Adrenal gland (tissue), 12 donors: Measurements from ENCODE around the gene AUTS2. TPM values are rescaled to one million over a fixed set of nuclear protein-coding genes. Genes with fewer than 3 reads are reported as not detected.

ENCODE experiments used
- DNase-seq, 7 donors: peaks; one replicate each; pipeline ENCODE4 v3.0.0-alpha.2; 2019 to 2020
- H3K27ac ChIP-seq, 5 donors: fragments of 200-600 bp; sonication (generic) in 4 of 5; 1 replicate in 3 of 5; 2 replicates in 2 of 5; pipeline versions ENCODE4 v1.5.1 to v1.8.0; 2016 to 2020; ENCODE audit warnings: mild to moderate bottlenecking in 1 of 5
- H3K27me3 ChIP-seq: fragments of 200-600 bp; 2 replicates; pipeline ENCODE4 v1.8.0; 2021
- H3K36me3 ChIP-seq, 2 donors: fragments of 200-600 bp; replicated peaks in 1 of 2; 1 replicate in 1 of 2; 2 replicates in 1 of 2; pipeline versions ENCODE4 v1.5.1 to v1.8.0; 2018 to 2022
- H3K4me1 ChIP-seq, 2 donors: fragments of 200-600 bp; replicated peaks in 1 of 2; 1 replicate in 1 of 2; 2 replicates in 1 of 2; pipeline versions ENCODE4 v1.5.1 to v1.8.0; 2018 to 2021
- H3K4me3 ChIP-seq, 4 donors: fragments of 200-600 bp; sonication (generic) in 3 of 4; one replicate each; pipeline ENCODE4 v1.5.1; 2016 to 2018
- H3K9me3 ChIP-seq, 3 donors: fragments of 200-600 bp; sonication (generic) in 1 of 3; replicated peaks in 1 of 3; 1 replicate in 2 of 3; 2 replicates in 1 of 3; pipeline versions ENCODE4 v1.5.1 to v1.8.0; 2016 to 2021
- POLR2A ChIP-seq, 2 donors: fragments of 450-650 bp; IDR thresholded peaks; one replicate each; pipeline ENCODE4 v1.6.1; 2017; ENCODE audit warnings: antibody characterized with exemption in 2 of 2, mild to moderate bottlenecking in 2 of 2, moderate library complexity in 1 of 2
- WGBS, 4 donors: extraction: QIAGEN DNeasy Blood & Tissue Kit in 2 of 4; methylation state at CpG; one replicate each; pipeline versions ENCODE4 v1.1.5 to v1.1.7; 2013 to 2017; 5-methylcytosine and 5-hydroxymethylcytosine counted together
- intact Hi-C, 2 donors: fragments of 100-400 bp; cut with DNase I; formaldehyde crosslinking; loops; one replicate each; pipeline versions ENCODE4 v1.14.1 to v1.15.0; 2022 to 2023
- polyA plus RNA-seq, 3 donors: library from polyadenylated mRNA; stranded (reverse); fragments of 200-250 nt in 2 of 3; fragments of 350-450 nt in 1 of 3; fragmentation: Illumina TruSeq in 1 of 3; extraction: RNeasy Lipid Tissue Mini Kit (QIAGEN cat#74804) in 1 of 3; gene quantifications; one replicate each; pipeline ENCODE4 v1.2.3, GENCODE V29; 2013 to 2014
- total RNA-seq, 9 donors: library from RNA; depleted of rRNA in 4 of 9; stranded (reverse); fragments of >200 nt in 4 of 9; fragments of 120-200 nt in 1 of 9; fragmentation: NEBNext Ultra II Directional in 1 of 9; extraction: Animal tissue kit (Norgen Biotek cat#: 25700) in 1 of 9; gene quantifications; one replicate each; pipeline versions ENCODE4 v1.1.0 to v1.2.4, GENCODE V29; 2013 to 2023
- TF ChIP-seq, protein P1 (sequence below), 6 experiments: fragments of 450-650 bp in 4 of 6; fragments of 200-600 bp in 2 of 6; sonication (generic) in 1 of 6; IDR thresholded peaks; 1 replicate in 5 of 6; 2 replicates in 1 of 6; pipeline versions ENCODE4 v1.5.1 to v1.8.0; 2016 to 2021; ENCODE audit warnings: antibody characterized with exemption in 6 of 6, mild to moderate bottlenecking in 2 of 6, moderate library complexity in 1 of 6
- donor health status: healthy with polysubstance abuse.
- donor health status: Bipolar disorder and iron deficiency.
- donor health status: DM: yes; HTN: yes; CAD: no.
- donor health status: DM: no; HTN: no; CAD: no.
- donor health status: DM: no; HTN: no; CAD: no.
- donor health status: DM: yes; HTN: yes; CAD: no.

Gene AUTS2
- total and polyA plus RNA-seq, 12 donors, result 6.4 to 44.0 (median 15.2) TPM

DNA sequence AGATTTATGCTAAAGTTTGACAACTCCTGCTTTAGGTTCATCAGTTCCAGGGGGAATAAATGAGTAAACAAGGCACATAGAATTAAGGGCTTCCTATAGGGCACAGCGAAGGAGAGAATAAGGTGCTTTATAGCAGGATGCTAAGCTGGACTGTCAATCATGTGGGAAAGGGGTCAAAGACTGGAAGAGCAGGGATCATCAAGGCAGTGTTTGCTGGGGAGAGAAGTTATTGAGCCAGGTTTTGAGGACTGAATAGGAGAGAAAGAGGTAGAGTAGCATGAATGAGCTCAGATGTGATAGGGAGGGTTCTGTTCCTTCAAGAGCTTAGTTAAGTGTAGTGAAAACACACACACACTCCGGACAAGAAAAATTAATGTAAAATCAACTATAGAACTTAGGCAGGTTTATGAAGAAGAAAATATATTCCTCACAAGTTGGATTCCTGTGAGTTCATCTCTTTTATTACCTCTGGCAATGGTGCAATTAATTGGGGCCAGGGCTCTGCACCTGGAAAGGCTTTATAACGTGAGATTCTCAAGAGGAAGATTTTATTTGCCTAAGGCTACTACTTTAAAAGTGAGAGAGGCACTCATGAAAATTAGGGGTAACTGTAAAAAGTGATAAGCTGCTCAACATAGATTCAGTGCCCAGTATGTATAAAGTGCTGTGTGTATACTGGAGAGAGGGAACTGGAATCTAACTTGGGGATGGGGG, 222.4 kb downstream of the AUTS2 start:
- WGBS, 4 donors, result 76 to 95% (median 86%) methylated on average over 3 of the region's 3 CpGs
- Histone ChIP-seq H3K4me1 (peaks cover 6 to 14% of the 10 kb centered on the region in 2 donors), H3K9me3 (no peaks in the 10 kb centered on the region), H3K36me3 (no peaks in the 10 kb centered on the region), H3K27ac (no peak overlapping the region), H3K27me3 (no peaks in the 10 kb centered on the region), H3K4me3 (no peak overlapping the region)
- intact Hi-C loops, result no loop called here
- no peak for DNase-seq
- TF ChIP-seq, protein P1, sequence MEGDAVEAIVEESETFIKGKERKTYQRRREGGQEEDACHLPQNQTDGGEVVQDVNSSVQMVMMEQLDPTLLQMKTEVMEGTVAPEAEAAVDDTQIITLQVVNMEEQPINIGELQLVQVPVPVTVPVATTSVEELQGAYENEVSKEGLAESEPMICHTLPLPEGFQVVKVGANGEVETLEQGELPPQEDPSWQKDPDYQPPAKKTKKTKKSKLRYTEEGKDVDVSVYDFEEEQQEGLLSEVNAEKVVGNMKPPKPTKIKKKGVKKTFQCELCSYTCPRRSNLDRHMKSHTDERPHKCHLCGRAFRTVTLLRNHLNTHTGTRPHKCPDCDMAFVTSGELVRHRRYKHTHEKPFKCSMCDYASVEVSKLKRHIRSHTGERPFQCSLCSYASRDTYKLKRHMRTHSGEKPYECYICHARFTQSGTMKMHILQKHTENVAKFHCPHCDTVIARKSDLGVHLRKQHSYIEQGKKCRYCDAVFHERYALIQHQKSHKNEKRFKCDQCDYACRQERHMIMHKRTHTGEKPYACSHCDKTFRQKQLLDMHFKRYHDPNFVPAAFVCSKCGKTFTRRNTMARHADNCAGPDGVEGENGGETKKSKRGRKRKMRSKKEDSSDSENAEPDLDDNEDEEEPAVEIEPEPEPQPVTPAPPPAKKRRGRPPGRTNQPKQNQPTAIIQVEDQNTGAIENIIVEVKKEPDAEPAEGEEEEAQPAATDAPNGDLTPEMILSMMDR (IDR thresholded peaks at IDR 0.05), result no peak
- TF ChIP-seq POLR2A (IDR thresholded peaks at IDR 0.05), result no peak

DNA sequence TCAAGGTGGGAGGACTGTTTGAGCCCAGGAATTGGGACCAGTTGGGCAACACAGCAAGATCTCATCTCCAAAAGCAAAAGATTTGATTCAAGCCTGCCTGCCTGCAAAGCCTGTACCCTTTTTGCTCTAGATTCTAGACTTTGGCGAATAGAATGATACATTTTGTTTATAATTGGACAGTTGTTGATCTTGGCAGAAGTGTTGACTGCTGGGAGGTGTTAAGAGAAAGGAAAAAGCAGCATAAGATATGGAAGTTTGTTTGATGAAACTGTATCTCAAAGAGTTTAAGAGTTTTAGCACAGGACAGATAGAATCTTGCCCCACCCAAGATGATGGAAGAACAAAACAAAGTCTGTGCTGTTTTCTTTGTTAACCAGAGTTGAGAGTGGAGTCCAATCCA, 224.1 kb downstream of the AUTS2 start:
- WGBS, 4 donors, result 71 to 85% (median 78%) methylated on average over 1 of the region's 1 CpG
- DNase-seq, result no peak
- Histone ChIP-seq H3K4me3 (no peak overlapping the region), H3K4me1 (peaks cover 6 to 15% of the 10 kb centered on the region in 2 donors), H3K27me3 (no peaks in the 10 kb centered on the region), H3K36me3 (no peaks in the 10 kb centered on the region), H3K27ac (no peak overlapping the region), H3K9me3 (no peaks in the 10 kb centered on the region)
- no peak for TF ChIP-seq POLR2A (IDR thresholded peaks at IDR 0.05)
- TF ChIP-seq, protein P1 (IDR thresholded peaks at IDR 0.05), result no peak
- intact Hi-C loops, result no loop called here

DNA sequence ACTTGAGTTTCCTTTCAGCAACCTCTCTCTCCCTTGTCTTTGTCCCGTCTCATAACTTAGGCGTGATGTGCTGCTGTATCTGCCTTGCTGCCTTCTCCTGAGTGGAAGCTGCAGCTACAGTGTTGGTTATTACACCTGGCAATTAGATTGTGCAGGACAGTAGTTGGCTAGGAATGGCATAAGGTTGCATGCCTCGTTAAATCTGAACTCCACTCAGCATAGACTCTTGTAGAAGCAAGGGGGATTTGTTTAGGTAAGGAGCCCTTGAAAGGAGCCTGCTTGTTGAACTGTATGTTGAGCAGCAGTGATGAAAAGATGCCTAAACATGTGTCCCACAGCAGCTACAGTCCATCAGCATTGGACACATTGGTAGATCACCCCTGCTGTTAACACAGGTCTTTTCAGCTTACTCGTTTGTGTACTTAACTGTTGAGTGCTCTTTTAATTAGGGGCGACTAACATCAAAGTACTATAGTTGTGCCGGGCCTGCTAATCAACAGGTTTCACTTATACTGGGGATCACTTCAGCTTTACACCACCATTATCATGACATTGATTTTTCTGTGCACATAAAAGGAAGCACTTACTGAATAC, 225.0 kb downstream of the AUTS2 start:
- intact Hi-C loops, result no loop called here
- 79 to 96% (median 93%) methylated on average over 6 of the region's 6 CpGs for WGBS, 4 donors
- H3K36me3 ChIP-seq, result no peaks in the 10 kb centered on the region
- no peak for DNase-seq
- peaks cover 6 to 15% of the 10 kb centered on the region in 2 donors for H3K4me1 ChIP-seq
- no peak for TF ChIP-seq POLR2A (IDR thresholded peaks at IDR 0.05)
- TF ChIP-seq, protein P1 (IDR thresholded peaks at IDR 0.05), result no peak
- no peak overlapping the region for H3K27ac ChIP-seq
- no peaks in the 10 kb centered on the region for H3K27me3 ChIP-seq
- no peaks in the 10 kb centered on the region for H3K9me3 ChIP-seq
- H3K4me3 ChIP-seq, result no peak overlapping the region

DNA sequence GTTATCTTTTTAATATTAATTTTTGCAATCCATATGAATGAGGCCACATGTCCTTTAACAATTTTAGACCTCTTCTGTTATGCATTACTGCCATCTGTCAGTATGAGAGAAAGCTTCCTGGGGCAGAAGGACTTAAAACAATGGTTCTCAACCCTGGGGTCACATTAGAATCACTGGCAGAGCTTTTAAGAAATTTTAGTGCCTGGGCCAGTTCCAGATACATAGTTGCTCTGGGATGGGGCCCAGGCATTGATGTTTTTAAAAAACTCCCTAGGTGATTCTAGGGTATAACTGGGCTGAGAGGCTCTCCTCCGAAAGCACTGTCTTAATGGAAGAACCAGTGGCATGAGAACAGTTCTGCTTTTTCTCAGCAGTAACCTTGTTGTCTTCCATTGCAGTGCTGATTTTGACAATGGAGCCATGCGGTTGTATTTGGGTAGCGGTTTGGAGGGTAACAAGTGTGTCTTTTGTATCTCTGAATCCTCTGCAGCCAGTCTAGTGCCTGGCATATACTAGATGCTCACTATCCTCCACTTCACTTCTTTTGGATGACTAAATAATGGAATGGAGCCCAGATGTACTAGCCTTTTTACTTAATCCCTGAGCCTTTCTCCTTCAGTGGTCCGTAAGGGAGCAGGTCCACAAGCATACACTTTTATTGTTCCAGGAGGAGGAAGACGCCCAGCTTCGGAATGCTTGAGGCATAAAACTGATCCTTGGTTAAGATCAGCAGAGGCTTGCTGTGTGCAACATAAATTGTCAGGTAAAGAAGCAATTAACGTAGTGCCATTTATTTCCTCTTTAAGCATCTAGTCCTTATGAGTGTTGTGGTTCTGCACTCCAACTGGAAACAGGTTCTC, 227.1 kb downstream of the AUTS2 start:
- Histone ChIP-seq H3K27ac (no peak overlapping the region), H3K4me1 (peaks cover 6 to 15% of the 10 kb centered on the region in 2 donors)

More for the DNA sequence above, 227.1 kb downstream of the AUTS2 start:
- Histone ChIP-seq H3K36me3 (no peaks in the 10 kb centered on the region), H3K4me3 (no peak overlapping the region), H3K9me3 (no peaks in the 10 kb centered on the region), H3K27me3 (no peaks in the 10 kb centered on the region)
- 90 to 95% (median 94%) methylated on average over 7 of the region's 7 CpGs for WGBS, 4 donors
- TF ChIP-seq POLR2A (IDR thresholded peaks at IDR 0.05), result no peak
- TF ChIP-seq, protein P1 (IDR thresholded peaks at IDR 0.05), result peak in 1 of 6 experiments; percentile 10
- DNase-seq, result no peak
- intact Hi-C loops, result no loop called here
